MCF 10A (cell line): ENCODE data around the gene SIRT3. TPM values are rescaled to one million over a fixed set of nuclear protein-coding genes. Genes with fewer than 3 reads are reported as not detected.

Source experiments
- BruUV-seq: library from RNA; stranded (reverse); fragments of 400-500 nt; replicated peaks from 2 replicates; lab custom pipeline; 2021; lab: Mats Ljungman, UMichigan
- CTCF ChIA-PET: fragments of 300-600 bp; sonication (Branson Sonifier 250); formaldehyde crosslinking; extraction: SDS; loops from one replicate; lab custom pipeline; 2021; ENCODE audit warnings: antibody characterized with exemption, inconsistent platforms; lab: Yijun Ruan, JAX
- POLR2A ChIA-PET: fragments of 300-600, 350-650 bp; sonication (Branson Sonifier 250); formaldehyde crosslinking; extraction: SDS; loops from one replicate; lab custom pipeline; 2020; ENCODE audit warnings: antibody characterized with exemption, inconsistent platforms; lab: Yijun Ruan, JAX
- DNase-seq: peaks from one replicate; pipeline ENCODE4 v3.0.0-alpha.2; 2018; ENCODE audit not compliant: unreplicated experiment
- H3K27ac Mint-ChIP-seq: one replicate; pipeline ENCODE4 v1.8.0; 2022; ENCODE audit warnings: mild to moderate bottlenecking, low read depth, mixed read lengths; ENCODE audit not compliant: unreplicated experiment
- H3K27me3 Mint-ChIP-seq: one replicate; pipeline ENCODE4 v1.8.0; 2022; ENCODE audit warnings: mixed read lengths; ENCODE audit not compliant: insufficient read depth, unreplicated experiment
- H3K36me3 Mint-ChIP-seq: one replicate; pipeline ENCODE4 v1.8.0; 2022; ENCODE audit warnings: mild to moderate bottlenecking, moderate library complexity, mixed read lengths; ENCODE audit not compliant: insufficient read depth, unreplicated experiment
- H3K4me1 Mint-ChIP-seq: one replicate; pipeline ENCODE4 v1.8.0; 2022; ENCODE audit warnings: mixed read lengths; ENCODE audit not compliant: insufficient read depth, unreplicated experiment
- H3K4me3 Mint-ChIP-seq: one replicate; pipeline ENCODE4 v1.8.0; 2022; ENCODE audit warnings: mild to moderate bottlenecking, moderate library complexity, mixed read lengths; ENCODE audit not compliant: unreplicated experiment
- H3K9me3 Mint-ChIP-seq: one replicate; pipeline ENCODE4 v1.8.0; 2022; ENCODE audit warnings: mixed read lengths; ENCODE audit not compliant: unreplicated experiment
- CTCF ChIP-seq: fragments of 200-600 bp; IDR thresholded peaks from one replicate; pipeline ENCODE4 v1.8.0; 2022; ENCODE audit warnings: antibody characterized with exemption, mild to moderate bottlenecking; ENCODE audit not compliant: unreplicated experiment
- intact Hi-C: fragments of 100-400 bp; cut with micrococcal nuclease; formaldehyde crosslinking; loops from 2 replicates; pipeline ENCODE4 v1.14.1; 2022
- total RNA-seq: library from RNA; stranded (reverse); gene quantifications from 2 replicates; pipeline ENCODE4 v1.2.3, GENCODE V29; 2022

Gene SIRT3
- total RNA-seq, 1 experiment from 2014 or later, result 19.8 TPM

- no peaks in the 10 kb centered on the region for H3K9me3 Mint-ChIP-seq
- H3K4me1 Mint-ChIP-seq, result no peaks in the 10 kb centered on the region
- H3K27me3 Mint-ChIP-seq, result peaks cover 45% of the 10 kb centered on the region
- no peak overlapping the region for H3K27ac Mint-ChIP-seq
- POLR2A ChIA-PET, result interaction anchor here (0.6 to 1.3 kb wide), 3 partner anchors 28 to 420 kb away, joined by 3 to 4 read pairs (median 3); partner anchors contain the start of genes PSMD13 and TMEM80
- intact Hi-C loops, result no loop called here
- no peak for DNase-seq
- CTCF ChIA-PET, result no interaction called here
- H3K36me3 Mint-ChIP-seq, result no peaks in the 10 kb centered on the region
- TF ChIP-seq CTCF, result no peak
- no TSS peak for BruUV-seq
- H3K4me3 Mint-ChIP-seq, result no peak overlapping the region
Observed at GRCh38 chr11:276219-276618, 40.1 kb upstream of the SIRT3 start.

- CTCF ChIA-PET, result no interaction called here
- intact Hi-C loops, result no loop called here
- H3K27ac Mint-ChIP-seq, result no peak overlapping the region
Observed at GRCh38 chr11:272931-273198, 36.7 kb upstream of the SIRT3 start.

GRCh38 chr11:272195-272930 lies 36.2 kb upstream of the SIRT3 start:
- intact Hi-C loops, result no loop called here
- no TSS peak for BruUV-seq
- H3K27ac Mint-ChIP-seq, result no peak overlapping the region

More at GRCh38 chr11:272931-273198, 36.7 kb upstream of the SIRT3 start:
- BruUV-seq, result no TSS peak
- Mint-ChIP-seq H3K36me3 (no peaks in the 10 kb centered on the region), H3K9me3 (no peaks in the 10 kb centered on the region), H3K27me3 (peaks cover 45% of the 10 kb centered on the region), H3K4me1 (peaks cover 10% of the 10 kb centered on the region), H3K4me3 (no peak overlapping the region)
- DNase-seq, result no peak
- POLR2A ChIA-PET, result interaction anchor here (0.5 to 1.1 kb wide), 2 partner anchors 38 to 225 kb away, joined by 3 to 4 read pairs; no protein-coding TSS in a partner anchor
- TF ChIP-seq CTCF, result no peak

More at GRCh38 chr11:272195-272930, 36.2 kb upstream of the SIRT3 start:
- Mint-ChIP-seq H3K36me3 (no peaks in the 10 kb centered on the region), H3K27me3 (peaks cover 40% of the 10 kb centered on the region), H3K4me1 (peaks cover 14% of the 10 kb centered on the region), H3K9me3 (no peaks in the 10 kb centered on the region), H3K4me3 (no peak overlapping the region)
- DNase-seq, result no peak
- ChIA-PET CTCF (no interaction called here), POLR2A (interaction anchor here (0.5 to 0.6 kb wide), 2 partner anchors 14 to 226 kb away, joined by 3 read pairs; no protein-coding TSS in a partner anchor)
- TF ChIP-seq CTCF, result no peak
